ENCODE measurements around the gene GRHPR.

DNA sequence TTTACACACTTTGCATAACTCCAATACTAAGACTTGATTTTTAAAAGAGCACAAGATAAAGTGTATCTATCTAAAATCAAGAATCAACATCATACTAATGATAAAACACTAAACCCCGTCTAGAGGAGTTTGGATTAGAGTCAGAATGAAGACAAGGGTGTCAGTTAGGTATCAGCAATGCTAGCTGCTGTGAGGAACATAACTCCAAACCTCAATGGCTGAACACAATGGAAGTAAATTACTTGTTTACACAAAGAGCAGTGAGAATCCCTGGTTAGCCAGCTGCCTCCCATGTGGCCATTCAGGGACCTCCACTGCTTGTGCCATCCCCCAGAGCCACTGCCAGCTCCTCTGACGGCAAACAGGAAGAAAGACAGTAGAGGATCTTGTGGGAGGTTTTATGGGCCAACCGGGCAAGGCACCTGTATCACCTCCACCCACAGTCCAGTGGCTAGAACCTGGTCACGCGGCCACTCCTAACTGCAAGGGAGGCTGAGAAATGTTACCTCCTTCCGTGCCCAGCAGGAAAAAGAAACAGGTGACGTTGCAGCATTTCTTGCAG lies 24.0 kb upstream of the GRHPR start:
- TF ChIP-seq, protein P1, sequence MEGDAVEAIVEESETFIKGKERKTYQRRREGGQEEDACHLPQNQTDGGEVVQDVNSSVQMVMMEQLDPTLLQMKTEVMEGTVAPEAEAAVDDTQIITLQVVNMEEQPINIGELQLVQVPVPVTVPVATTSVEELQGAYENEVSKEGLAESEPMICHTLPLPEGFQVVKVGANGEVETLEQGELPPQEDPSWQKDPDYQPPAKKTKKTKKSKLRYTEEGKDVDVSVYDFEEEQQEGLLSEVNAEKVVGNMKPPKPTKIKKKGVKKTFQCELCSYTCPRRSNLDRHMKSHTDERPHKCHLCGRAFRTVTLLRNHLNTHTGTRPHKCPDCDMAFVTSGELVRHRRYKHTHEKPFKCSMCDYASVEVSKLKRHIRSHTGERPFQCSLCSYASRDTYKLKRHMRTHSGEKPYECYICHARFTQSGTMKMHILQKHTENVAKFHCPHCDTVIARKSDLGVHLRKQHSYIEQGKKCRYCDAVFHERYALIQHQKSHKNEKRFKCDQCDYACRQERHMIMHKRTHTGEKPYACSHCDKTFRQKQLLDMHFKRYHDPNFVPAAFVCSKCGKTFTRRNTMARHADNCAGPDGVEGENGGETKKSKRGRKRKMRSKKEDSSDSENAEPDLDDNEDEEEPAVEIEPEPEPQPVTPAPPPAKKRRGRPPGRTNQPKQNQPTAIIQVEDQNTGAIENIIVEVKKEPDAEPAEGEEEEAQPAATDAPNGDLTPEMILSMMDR (conservative IDR thresholded peaks at IDR 0.05; ENCODE audit: low read length), result no peak
- TF ChIP-seq EZH2phosphoT487 (IDR thresholded peaks at IDR 0.05; ENCODE audit: borderline replicate concordance, low read depth, low read length), result no peak
